ENCODE measurements around the gene PRKAR1B.
"Not testable (repeated sequence)": the region's sequence is repeated elsewhere in the genome, so short reads cannot be mapped to it uniquely, and the experiment has no call there.

Gene PRKAR1B

GRCh38 chr7:752256-752655 is 25.2 kb upstream of the PRKAR1B start:
- peaks cover 14% of the 10 kb centered on the region for H3K36me3 Mint-ChIP-seq (ENCODE audit: insufficient read depth)
- not testable (repeated sequence) for H3K9me3 Mint-ChIP-seq; H3K4me3 Mint-ChIP-seq; ATAC-seq (replicated peaks); H3K27ac Mint-ChIP-seq; H3K27me3 Mint-ChIP-seq; H3K4me1 Mint-ChIP-seq (ENCODE audit: low read depth in 2 of 2); DNase-seq

GRCh38 chr7:751826-752225 is 24.7 kb upstream of the PRKAR1B start:
- no peak overlapping the region for H3K27ac Mint-ChIP-seq
- no peaks in the 10 kb centered on the region for H3K4me1 Mint-ChIP-seq (ENCODE audit: low read depth in 2 of 2)
- H3K36me3 Mint-ChIP-seq (ENCODE audit: insufficient read depth): peaks cover 14% of the 10 kb centered on the region
- H3K9me3 Mint-ChIP-seq: no peaks in the 10 kb centered on the region
- DNase-seq (no peak), ATAC-seq (replicated peaks) (no peak)
- no peaks in the 10 kb centered on the region for H3K27me3 Mint-ChIP-seq
- no peak overlapping the region for H3K4me3 Mint-ChIP-seq

GRCh38 chr7:750111-750905 is 23.2 kb upstream of the PRKAR1B start:
- Mint-ChIP-seq H3K27me3 (no peaks in the 10 kb centered on the region), H3K27ac (no peak overlapping the region), H3K4me1 (ENCODE audit: low read depth in 2 of 2) (no peaks in the 10 kb centered on the region), H3K4me3 (no peak overlapping the region), H3K9me3 (no peaks in the 10 kb centered on the region), H3K36me3 (ENCODE audit: insufficient read depth) (peaks cover 13% of the 10 kb centered on the region)
- ATAC-seq (replicated peaks): no peak
- DNase-seq: no peak

- Mint-ChIP-seq H3K4me1 (ENCODE audit: low read depth in 2 of 2) (no peaks in the 10 kb centered on the region), H3K27ac (no peak overlapping the region), H3K4me3 (no peak overlapping the region), H3K36me3 (ENCODE audit: insufficient read depth) (peaks cover 4% of the 10 kb centered on the region), H3K27me3 (no peaks in the 10 kb centered on the region), H3K9me3 (no peaks in the 10 kb centered on the region)
- no peak for DNase-seq
- no peak for ATAC-seq (replicated peaks)
These were observed 22.1 kb upstream of the PRKAR1B start for GRCh38 chr7:749140-749551.

GRCh38 chr7:748446-748845 is 21.4 kb upstream of the PRKAR1B start:
- no peak overlapping the region for H3K27ac Mint-ChIP-seq
- H3K4me1 Mint-ChIP-seq (ENCODE audit: low read depth in 2 of 2): no peaks in the 10 kb centered on the region
- ATAC-seq (replicated peaks): no peak
- DNase-seq: no peak
- H3K36me3 Mint-ChIP-seq (ENCODE audit: insufficient read depth): peaks cover 3% of the 10 kb centered on the region
- H3K9me3 Mint-ChIP-seq: no peaks in the 10 kb centered on the region
- H3K4me3 Mint-ChIP-seq: no peak overlapping the region
- no peaks in the 10 kb centered on the region for H3K27me3 Mint-ChIP-seq

GRCh38 chr7:747186-747585 is 20.1 kb upstream of the PRKAR1B start:
- no peaks in the 10 kb centered on the region for H3K27me3 Mint-ChIP-seq
- H3K4me1 Mint-ChIP-seq (ENCODE audit: low read depth in 2 of 2): no peaks in the 10 kb centered on the region
- H3K36me3 Mint-ChIP-seq (ENCODE audit: insufficient read depth): peaks cover 7% of the 10 kb centered on the region
- DNase-seq (no peak), ATAC-seq (replicated peaks) (no peak)
- no peak overlapping the region for H3K4me3 Mint-ChIP-seq
- peak overlapping the region in 1 of 2 donors; percentile 46 for H3K27ac Mint-ChIP-seq
- no peaks in the 10 kb centered on the region for H3K9me3 Mint-ChIP-seq

- Mint-ChIP-seq H3K4me3 (no peak overlapping the region), H3K27ac (peak overlapping the region in 1 of 2 donors; percentile 46), H3K9me3 (no peaks in the 10 kb centered on the region), H3K36me3 (ENCODE audit: insufficient read depth) (peaks cover 7% of the 10 kb centered on the region), H3K27me3 (no peaks in the 10 kb centered on the region), H3K4me1 (ENCODE audit: low read depth in 2 of 2) (no peaks in the 10 kb centered on the region)
- DNase-seq (no peak), ATAC-seq (replicated peaks) (no peak)
These were observed 19.3 kb upstream of the PRKAR1B start for GRCh38 chr7:746155-747061.

- no peaks in the 10 kb centered on the region for H3K9me3 Mint-ChIP-seq
- no peak for DNase-seq
- H3K36me3 Mint-ChIP-seq (ENCODE audit: insufficient read depth): peaks cover 12% of the 10 kb centered on the region
- ATAC-seq (replicated peaks): no peak
- no peak overlapping the region for H3K27ac Mint-ChIP-seq
- no peaks in the 10 kb centered on the region for H3K4me1 Mint-ChIP-seq (ENCODE audit: low read depth in 2 of 2)
- H3K4me3 Mint-ChIP-seq: no peak overlapping the region
- no peaks in the 10 kb centered on the region for H3K27me3 Mint-ChIP-seq
These were observed 18.5 kb upstream of the PRKAR1B start for GRCh38 chr7:745431-746154.

- Mint-ChIP-seq H3K36me3 (ENCODE audit: insufficient read depth) (peaks cover 14% of the 10 kb centered on the region), H3K4me1 (ENCODE audit: low read depth in 2 of 2) (no peaks in the 10 kb centered on the region), H3K9me3 (no peaks in the 10 kb centered on the region), H3K4me3 (no peak overlapping the region), H3K27me3 (no peaks in the 10 kb centered on the region), H3K27ac (no peak overlapping the region)
- DNase-seq: no peak
- no peak for ATAC-seq (replicated peaks)
These were observed 17.9 kb upstream of the PRKAR1B start for GRCh38 chr7:744854-745430.

GRCh38 chr7:744128-744520 is 17.0 kb upstream of the PRKAR1B start:
- not testable (repeated sequence) for DNase-seq; H3K27ac Mint-ChIP-seq; H3K4me1 Mint-ChIP-seq (ENCODE audit: low read depth in 2 of 2); ATAC-seq (replicated peaks); H3K9me3 Mint-ChIP-seq; H3K27me3 Mint-ChIP-seq; H3K4me3 Mint-ChIP-seq
- H3K36me3 Mint-ChIP-seq (ENCODE audit: insufficient read depth): peaks cover 15% of the 10 kb centered on the region

- not testable (repeated sequence) for H3K27me3 Mint-ChIP-seq; DNase-seq; H3K9me3 Mint-ChIP-seq; H3K27ac Mint-ChIP-seq; H3K4me1 Mint-ChIP-seq (ENCODE audit: low read depth in 2 of 2); ATAC-seq (replicated peaks); H3K4me3 Mint-ChIP-seq
- H3K36me3 Mint-ChIP-seq (ENCODE audit: insufficient read depth): peaks cover 15% of the 10 kb centered on the region
These were observed 16.5 kb upstream of the PRKAR1B start for GRCh38 chr7:743341-744127.

- no peaks in the 10 kb centered on the region for H3K9me3 Mint-ChIP-seq
- ATAC-seq (replicated peaks) (no peak), DNase-seq (no peak)
- H3K4me3 Mint-ChIP-seq: no peak overlapping the region
- no peaks in the 10 kb centered on the region for H3K27me3 Mint-ChIP-seq
- peak overlapping the region in 1 of 2 donors; percentile 77 for H3K27ac Mint-ChIP-seq
- H3K4me1 Mint-ChIP-seq (ENCODE audit: low read depth in 2 of 2): peaks cover 2 to 4% of the 10 kb centered on the region in 2 donors
- peaks cover 15% of the 10 kb centered on the region for H3K36me3 Mint-ChIP-seq (ENCODE audit: insufficient read depth)
These were observed 15.7 kb upstream of the PRKAR1B start for GRCh38 chr7:742791-743190.

Data from effector memory CD8-positive, alpha-beta T cell (primary cell).